ENCODE results near the gene COLGALT1.
A peak's percentile ranks its signal among the peaks of the same experiment; 100 is the strongest.

COLGALT1 gene

GRCh38 chr19:17555929-17556813 lies 722 bp downstream of the COLGALT1 start:
- DNase-seq (ENCODE audit: low read depth) = no peak
- H3K4me3 ChIP-seq (ENCODE audit: control insufficient read depth, low read depth, low read length) = peak overlapping the region; percentile 89
- TF ChIP-seq CTCF (IDR thresholded peaks at IDR 0.05; ENCODE audit: control insufficient read depth, insufficient read depth, low read depth, low read length, missing control alignments) = no peak

- no peak for TF ChIP-seq CTCF (IDR thresholded peaks at IDR 0.05; ENCODE audit: control insufficient read depth, insufficient read depth, low read depth, low read length, missing control alignments)
- DNase-seq (ENCODE audit: low read depth) = no peak
- H3K4me3 ChIP-seq (ENCODE audit: control insufficient read depth, low read depth, low read length) = peak overlapping the region; percentile 89
Observed at GRCh38 chr19:17556995-17557394, 1.5 kb downstream of the COLGALT1 start.

- no peak for TF ChIP-seq CTCF (IDR thresholded peaks at IDR 0.05; ENCODE audit: control insufficient read depth, insufficient read depth, low read depth, low read length, missing control alignments)
- no peak for DNase-seq (ENCODE audit: low read depth)
- H3K4me3 ChIP-seq (ENCODE audit: control insufficient read depth, low read depth, low read length) = no peak overlapping the region
Observed at GRCh38 chr19:17557466-17557865, 2.0 kb downstream of the COLGALT1 start.

GRCh38 chr19:17560205-17560595 lies 4.8 kb downstream of the COLGALT1 start:
- H3K4me3 ChIP-seq (ENCODE audit: control insufficient read depth, low read depth, low read length) = no peak overlapping the region
- peak; percentile 87 for DNase-seq (ENCODE audit: low read depth)
- TF ChIP-seq CTCF (IDR thresholded peaks at IDR 0.05; ENCODE audit: control insufficient read depth, insufficient read depth, low read depth, low read length, missing control alignments) = no peak

GRCh38 chr19:17562097-17562496 lies 6.6 kb downstream of the COLGALT1 start:
- DNase-seq (ENCODE audit: low read depth) = no peak
- no peak for TF ChIP-seq CTCF (IDR thresholded peaks at IDR 0.05; ENCODE audit: control insufficient read depth, insufficient read depth, low read depth, low read length, missing control alignments)
- no peak overlapping the region for H3K4me3 ChIP-seq (ENCODE audit: control insufficient read depth, low read depth, low read length)

- H3K4me3 ChIP-seq (ENCODE audit: control insufficient read depth, low read depth, low read length) = no peak overlapping the region
- DNase-seq (ENCODE audit: low read depth) = no peak
- TF ChIP-seq CTCF (IDR thresholded peaks at IDR 0.05; ENCODE audit: control insufficient read depth, insufficient read depth, low read depth, low read length, missing control alignments) = no peak
Observed at GRCh38 chr19:17562561-17562960, 7.1 kb downstream of the COLGALT1 start.

Data from AG09309 (cell line).